Activated CD8-positive, alpha-beta T cell treated with anti-CD3 and anti-CD28 coated beads for 36 hours (primary cell): ENCODE data around the gene NRSN2. TPM values are rescaled to one million over a fixed set of nuclear protein-coding genes. Genes with fewer than 3 reads are reported as not detected.
A peak's percentile ranks its signal among the peaks of the same experiment; 100 is the strongest.

Experiments
- ATAC-seq: fragments of 200-7000 bp; cut with Tn5 transposase; one replicate; pipeline ENCODE4 v1.10.0; 2021; ENCODE audit warnings: mild to moderate bottlenecking, moderate library complexity
- CTCF ChIA-PET: fragments of 350-600 bp; sonication (Branson Sonifier 250); formaldehyde crosslinking; loops from one replicate; lab custom pipeline; 2021; ENCODE audit warnings: antibody characterized with exemption; lab: Charles Lee
- POLR2A ChIA-PET: fragments of 350-600 bp; sonication (Branson Sonifier 250); formaldehyde crosslinking; loops from one replicate; lab custom pipeline; 2021; ENCODE audit warnings: antibody characterized with exemption; lab: Charles Lee
- DNase-seq: peaks from one replicate; pipeline ENCODE4 v3.0.0-alpha.2; 2020
- H3K27ac Mint-ChIP-seq: one replicate; pipeline ENCODE4 v1.8.0; 2021; ENCODE audit warnings: mild to moderate bottlenecking, mixed read lengths
- H3K27me3 Mint-ChIP-seq: one replicate; pipeline ENCODE4 v1.8.0; 2021; ENCODE audit warnings: mixed read lengths
- H3K36me3 Mint-ChIP-seq: one replicate; pipeline ENCODE4 v1.8.0; 2021; ENCODE audit warnings: low read depth, mixed read lengths
- H3K4me1 Mint-ChIP-seq: one replicate; pipeline ENCODE4 v1.8.0; 2021; ENCODE audit warnings: low read depth, mixed read lengths
- H3K4me3 Mint-ChIP-seq: one replicate; pipeline ENCODE4 v1.8.0; 2021; ENCODE audit warnings: mild to moderate bottlenecking, moderate library complexity, mixed read lengths
- H3K9me3 Mint-ChIP-seq: one replicate; pipeline ENCODE4 v1.8.0; 2021; ENCODE audit warnings: mixed read lengths
- intact Hi-C: fragments of 100-400 bp; cut with micrococcal nuclease; formaldehyde crosslinking; loops from one replicate; pipeline ENCODE4 v1.10.0; 2022
- total RNA-seq, 2 experiments: library from RNA; stranded (reverse); gene quantifications; one replicate each; pipeline ENCODE4 v1.2.3, GENCODE V29; 2021
- TF ChIP-seq, protein P1 (sequence below): fragments of 200-600 bp; IDR thresholded peaks from one replicate; pipeline ENCODE4 v1.8.0; 2022; ENCODE audit warnings: antibody characterized with exemption, mild to moderate bottlenecking

NRSN2 gene, protein sequence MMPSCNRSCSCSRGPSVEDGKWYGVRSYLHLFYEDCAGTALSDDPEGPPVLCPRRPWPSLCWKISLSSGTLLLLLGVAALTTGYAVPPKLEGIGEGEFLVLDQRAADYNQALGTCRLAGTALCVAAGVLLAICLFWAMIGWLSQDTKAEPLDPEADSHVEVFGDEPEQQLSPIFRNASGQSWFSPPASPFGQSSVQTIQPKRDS
- 1 to 10 TPM; 8.0 to 8.7 TPM for total RNA-seq

DNA sequence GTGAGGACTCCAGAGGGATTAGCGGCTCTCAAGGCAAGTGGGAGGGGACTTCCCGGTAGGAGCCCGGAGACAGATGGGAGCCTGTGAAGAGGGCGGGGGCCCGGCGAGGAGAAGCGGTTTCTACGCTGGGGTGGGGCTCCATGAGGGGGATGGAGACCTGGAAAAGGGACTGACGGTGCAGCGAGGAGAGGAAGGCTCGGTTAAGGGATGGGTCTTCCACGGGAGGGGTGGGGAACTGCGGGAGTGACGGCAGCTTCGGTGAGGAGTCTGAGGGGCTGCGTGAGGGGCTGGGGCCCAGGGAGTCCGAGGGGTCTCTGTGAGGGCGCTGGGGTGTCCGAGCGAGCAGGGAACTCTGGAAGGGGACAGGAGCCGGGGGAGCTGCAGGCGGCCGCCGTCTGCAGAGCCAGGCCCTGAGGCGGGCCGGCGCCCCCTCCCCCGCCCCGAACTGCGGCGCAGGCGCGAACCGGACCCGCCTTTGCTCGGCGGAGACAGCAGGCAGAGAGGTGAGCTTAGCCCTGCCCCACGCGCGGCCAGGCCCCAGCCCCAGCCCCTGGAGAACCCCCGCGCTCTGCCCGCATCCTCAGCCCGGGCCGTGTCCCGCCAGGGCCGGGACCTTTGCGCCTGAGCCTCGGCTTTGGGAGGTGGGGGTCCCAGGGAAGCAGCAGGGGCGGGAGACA, at the start of gene NRSN2:
Gene NRSN2 (plus strand): TSS at position 472 of the 677 bp plus-strand sequence. CDS start 2,533 bp downstream, outside the sequence.
- POLR2A ChIA-PET: interaction anchor here (0.7 to 1.6 kb wide), 2 partner anchors 23 to 117 kb away, joined by 4 read pairs; no protein-coding TSS in a partner anchor
- TF ChIP-seq, protein P1, sequence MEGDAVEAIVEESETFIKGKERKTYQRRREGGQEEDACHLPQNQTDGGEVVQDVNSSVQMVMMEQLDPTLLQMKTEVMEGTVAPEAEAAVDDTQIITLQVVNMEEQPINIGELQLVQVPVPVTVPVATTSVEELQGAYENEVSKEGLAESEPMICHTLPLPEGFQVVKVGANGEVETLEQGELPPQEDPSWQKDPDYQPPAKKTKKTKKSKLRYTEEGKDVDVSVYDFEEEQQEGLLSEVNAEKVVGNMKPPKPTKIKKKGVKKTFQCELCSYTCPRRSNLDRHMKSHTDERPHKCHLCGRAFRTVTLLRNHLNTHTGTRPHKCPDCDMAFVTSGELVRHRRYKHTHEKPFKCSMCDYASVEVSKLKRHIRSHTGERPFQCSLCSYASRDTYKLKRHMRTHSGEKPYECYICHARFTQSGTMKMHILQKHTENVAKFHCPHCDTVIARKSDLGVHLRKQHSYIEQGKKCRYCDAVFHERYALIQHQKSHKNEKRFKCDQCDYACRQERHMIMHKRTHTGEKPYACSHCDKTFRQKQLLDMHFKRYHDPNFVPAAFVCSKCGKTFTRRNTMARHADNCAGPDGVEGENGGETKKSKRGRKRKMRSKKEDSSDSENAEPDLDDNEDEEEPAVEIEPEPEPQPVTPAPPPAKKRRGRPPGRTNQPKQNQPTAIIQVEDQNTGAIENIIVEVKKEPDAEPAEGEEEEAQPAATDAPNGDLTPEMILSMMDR: no peak
- Mint-ChIP-seq H3K27me3 (no peaks in the 10 kb centered on the region), H3K36me3 (peaks cover 9% of the 10 kb centered on the region), H3K27ac (peak within 1 kb of the TSS; percentile 47), H3K4me1 (peaks cover 16% of the 10 kb centered on the region), H3K4me3 (peak within 1 kb of the TSS; percentile 79), H3K9me3 (peaks cover 7% of the 10 kb centered on the region)
- CTCF ChIA-PET: interaction anchor here (1.0 to 3.6 kb wide), 6 partner anchors 14 to 299 kb away, joined by 3 to 24 read pairs (median 4); no protein-coding TSS in a partner anchor
- peak; percentile 41 for DNase-seq
- intact Hi-C loops: no loop called here
- ATAC-seq: peak; percentile 57

- TF ChIP-seq, protein P1: no peak
- H3K4me3 Mint-ChIP-seq: peak overlapping the region; percentile 99
- peaks cover 39% of the 10 kb centered on the region for H3K36me3 Mint-ChIP-seq
- peak overlapping the region; percentile 98 for H3K27ac Mint-ChIP-seq
- intact Hi-C loops: loop anchor here (5.0 kb wide), 1 partner anchor 34 kb away; no protein-coding TSS in a partner anchor
- ATAC-seq: peak; percentile 38
- H3K9me3 Mint-ChIP-seq: no peaks in the 10 kb centered on the region
- POLR2A ChIA-PET: interaction anchor here (0.6 to 9.1 kb wide), 8 partner anchors 10 to 178 kb away, joined by 3 to 94 read pairs (median 5); partner anchors contain the start of genes DEFB129 and SOX12
- H3K27me3 Mint-ChIP-seq: no peaks in the 10 kb centered on the region
- H3K4me1 Mint-ChIP-seq: peaks cover 44% of the 10 kb centered on the region
- DNase-seq: peak; percentile 66
- CTCF ChIA-PET: interaction anchor here (0.7 to 4.4 kb wide), 6 partner anchors 11 to 64 kb away, joined by 3 to 19 read pairs (median 8); no protein-coding TSS in a partner anchor
These were observed 48.8 kb upstream of the NRSN2 start for GRCh38 chr20:297925-298775.

DNA sequence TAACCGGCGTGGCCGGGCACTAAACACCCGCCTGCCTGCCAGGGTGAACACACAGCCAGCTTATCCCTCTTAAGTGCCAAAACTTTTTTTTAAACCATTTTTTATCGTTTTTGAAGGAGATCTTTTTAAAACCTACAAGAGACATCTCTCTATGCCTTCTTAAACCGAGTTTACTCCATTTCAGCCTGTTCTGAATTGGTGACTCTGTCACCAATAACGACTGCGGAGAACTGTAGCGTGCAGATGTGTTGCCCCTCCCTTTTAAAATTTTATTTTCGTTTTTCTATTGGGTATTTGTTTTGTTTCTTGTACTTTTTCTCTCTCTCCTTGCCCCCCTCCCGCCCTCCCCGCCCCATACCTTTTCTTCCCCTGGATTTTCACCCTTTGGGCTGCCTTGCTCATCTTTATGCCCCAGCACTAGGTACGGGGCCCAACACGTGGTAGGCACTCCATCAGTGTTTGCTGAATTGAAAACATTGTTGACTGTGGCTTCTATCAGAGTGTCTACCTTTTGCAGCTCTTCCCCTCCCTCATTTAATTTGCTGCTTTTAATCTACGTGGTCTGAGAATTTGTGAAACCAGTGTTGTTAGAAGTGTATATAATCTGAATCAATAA, 48.0 kb upstream of the NRSN2 start:
- peaks cover 39% of the 10 kb centered on the region for H3K36me3 Mint-ChIP-seq
- ChIA-PET POLR2A (interaction anchor here (0.8 to 9.1 kb wide), 7 partner anchors 11 to 178 kb away, joined by 3 to 94 read pairs (median 5); partner anchors contain the start of genes DEFB129 and SOX12), CTCF (interaction anchor here (0.7 to 4.4 kb wide), 8 partner anchors 11 to 64 kb away, joined by 3 to 19 read pairs (median 5); no protein-coding TSS in a partner anchor)
- TF ChIP-seq, protein P1: no peak
- peak overlapping the region; percentile 98 for H3K27ac Mint-ChIP-seq
- peak overlapping the region; percentile 99 for H3K4me3 Mint-ChIP-seq
- intact Hi-C loops: loop anchor here (5.0 kb wide), 1 partner anchor 33 kb away; no protein-coding TSS in a partner anchor
- DNase-seq (no peak), ATAC-seq (peak; percentile 5)
- peaks cover 44% of the 10 kb centered on the region for H3K4me1 Mint-ChIP-seq
- H3K9me3 Mint-ChIP-seq: no peaks in the 10 kb centered on the region
- no peaks in the 10 kb centered on the region for H3K27me3 Mint-ChIP-seq

DNA sequence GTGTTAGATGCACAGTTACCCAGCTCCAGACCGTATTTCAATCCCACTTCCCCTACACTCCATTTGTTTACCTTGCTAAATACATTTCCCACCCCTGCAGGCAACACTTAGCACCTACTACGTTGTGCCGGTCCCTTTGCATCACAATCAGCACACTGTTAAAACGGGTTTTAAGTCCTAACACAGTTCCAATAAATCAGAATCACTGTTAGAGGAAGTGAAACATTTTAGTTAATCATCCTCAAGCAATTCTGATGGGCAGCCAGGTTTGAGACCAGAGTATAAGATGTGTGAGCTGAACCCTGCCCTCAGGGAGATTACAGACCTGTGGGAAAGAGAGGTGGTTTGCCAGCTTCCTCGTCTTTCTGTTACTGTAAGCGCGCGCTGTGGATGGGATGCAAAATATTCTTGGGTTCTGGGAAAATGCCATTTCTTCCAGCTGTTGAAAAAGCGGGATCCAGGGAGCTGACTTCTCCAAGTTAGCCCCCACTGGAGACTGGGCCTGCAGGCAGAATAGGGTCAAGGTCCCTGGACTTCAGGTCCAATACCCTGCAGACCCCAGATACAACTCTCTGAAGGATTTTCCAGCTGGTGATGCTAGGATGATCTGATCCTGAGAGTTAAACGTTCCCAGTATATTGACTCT, 46.4 kb upstream of the NRSN2 start:
- CTCF ChIA-PET: interaction anchor here (0.9 to 4.4 kb wide), 8 partner anchors 9 to 62 kb away, joined by 3 to 19 read pairs (median 6); partner anchors contain the start of gene SOX12
- no peak overlapping the region for H3K27ac Mint-ChIP-seq

More for the DNA sequence above, 46.4 kb upstream of the NRSN2 start:
- TF ChIP-seq, protein P1: no peak
- H3K36me3 Mint-ChIP-seq: peaks cover 39% of the 10 kb centered on the region
- H3K9me3 Mint-ChIP-seq: no peaks in the 10 kb centered on the region
- peak overlapping the region; percentile 99 for H3K4me3 Mint-ChIP-seq
- DNase-seq: no peak
- ATAC-seq: no peak
- H3K4me1 Mint-ChIP-seq: peaks cover 44% of the 10 kb centered on the region
- POLR2A ChIA-PET: interaction anchor here (1.2 to 9.1 kb wide), 3 partner anchors 13 to 37 kb away, joined by 3 to 94 read pairs (median 5); partner anchors contain the start of gene SOX12
- intact Hi-C loops: no loop called here
- no peaks in the 10 kb centered on the region for H3K27me3 Mint-ChIP-seq
